Subcutaneous abdominal adipose tissue (tissue), 5 donors: ENCODE measurements around the gene PRELID1.
"Not testable (repeated sequence)": the region's sequence is repeated elsewhere in the genome, so short reads cannot be mapped to it uniquely, and the experiment has no call there.

Experiments used
- H3K27ac ChIP-seq: one replicate; pipeline ENCODE4 v1.7.0; 2013; ENCODE audit warnings: low read depth, mild to moderate bottlenecking, inconsistent platforms, low read length, moderate library complexity
- H3K27me3 ChIP-seq, 5 donors: one replicate each; pipeline ENCODE4 v1.7.0; 2013; ENCODE audit warnings: low read length in 5 of 5, inconsistent platforms in 1 of 5; ENCODE audit not compliant: control insufficient read depth in 5 of 5, insufficient read depth in 4 of 5
- H3K36me3 ChIP-seq, 5 donors: one replicate each; pipeline ENCODE4 v1.7.0; 2013; ENCODE audit warnings: low read length in 5 of 5; ENCODE audit not compliant: control insufficient read depth in 5 of 5, insufficient read depth in 5 of 5
- H3K4me1 ChIP-seq, 5 donors: one replicate each; pipeline ENCODE4 v1.7.0; 2013; ENCODE audit warnings: low read length in 5 of 5, mild to moderate bottlenecking in 3 of 5, moderate library complexity in 1 of 5; ENCODE audit not compliant: control insufficient read depth in 5 of 5, insufficient read depth in 5 of 5
- H3K4me3 ChIP-seq, 5 donors: one replicate each; pipeline ENCODE4 v1.7.0; 2013; ENCODE audit warnings: low read length in 5 of 5, low read depth in 1 of 5
- H3K9ac ChIP-seq, 5 donors: one replicate each; pipeline ENCODE4 v1.7.0; 2013; ENCODE audit warnings: low read length in 5 of 5, mild to moderate bottlenecking in 4 of 5, moderate library complexity in 3 of 5
- H3K9me3 ChIP-seq, 5 donors: one replicate each; pipeline ENCODE4 v1.7.0; 2013; ENCODE audit warnings: low read length in 5 of 5; ENCODE audit not compliant: control insufficient read depth in 5 of 5
- donor health status: healthy.
- donor health status: healthy.
- donor health status: healthy.
- donor health status: healthy.
- donor health status: healthy.

The PRELID1 gene

DNA sequence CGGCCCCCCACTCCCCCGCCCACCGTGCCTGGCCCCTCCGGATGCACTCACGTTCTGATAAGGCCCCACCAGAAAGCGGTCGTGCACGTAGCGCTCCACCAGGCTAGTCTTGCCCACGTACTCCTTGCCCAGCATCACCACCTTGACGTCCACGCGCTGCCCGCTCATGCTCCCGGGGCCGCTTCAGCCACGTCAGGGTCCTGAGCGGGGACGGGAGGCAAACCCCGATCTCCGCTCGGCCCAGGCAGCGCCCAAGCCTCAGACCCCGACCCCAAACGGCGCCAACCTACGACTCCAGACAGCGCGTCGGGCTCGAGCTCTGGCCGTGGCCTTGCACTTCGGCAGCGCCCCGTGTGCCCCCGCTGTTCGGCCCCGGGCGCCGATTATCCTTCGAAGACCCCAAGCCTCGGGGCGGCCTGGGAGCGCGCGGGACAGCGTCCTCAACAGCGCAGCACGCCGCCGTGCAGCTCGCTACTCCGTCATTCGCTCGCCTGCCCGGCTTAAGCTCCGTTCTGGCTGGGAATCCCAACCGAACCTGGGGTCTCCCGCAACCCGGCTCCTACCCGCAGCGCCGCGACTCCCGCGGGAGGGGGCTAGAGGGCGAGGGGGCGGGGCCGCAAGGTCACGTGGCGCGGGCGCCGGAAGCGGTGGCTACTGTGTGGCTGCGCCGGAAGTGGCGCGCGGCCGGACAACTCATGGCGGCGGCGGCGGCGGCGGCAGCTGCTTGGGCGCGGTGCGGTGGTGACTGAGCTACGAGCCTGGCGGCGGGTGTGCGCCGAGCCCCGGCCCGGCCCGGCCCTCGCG, at the start of gene PRELID1, which contains the start of gene RAB24:
PRELID1 (plus strand) TSS at position 679 of the 804 bp plus-strand sequence. CDS start 187 bp downstream, outside the sequence.
RAB24 (minus strand) TSS at position 599 of the 804 bp plus-strand sequence; CDS start at position 168, 431 bp downstream.
- Histone ChIP-seq H3K9me3 (no peaks in the 10 kb centered on the region), H3K27me3 (no peaks in the 10 kb centered on the region), H3K4me3 (peak within 1 kb of the TSS; percentile 67 to 99 (median 89)), H3K4me1 (peaks cover 12 to 86% (median 63%) of the 10 kb centered on the region in 5 donors), H3K36me3 (peaks cover 0 to 32% (median 27%) of the 10 kb centered on the region in 5 donors), H3K9ac (peak within 1 kb of the TSS; percentile 87 to 95 (median 91)), H3K27ac (peak within 1 kb of the TSS; percentile 90)

DNA sequence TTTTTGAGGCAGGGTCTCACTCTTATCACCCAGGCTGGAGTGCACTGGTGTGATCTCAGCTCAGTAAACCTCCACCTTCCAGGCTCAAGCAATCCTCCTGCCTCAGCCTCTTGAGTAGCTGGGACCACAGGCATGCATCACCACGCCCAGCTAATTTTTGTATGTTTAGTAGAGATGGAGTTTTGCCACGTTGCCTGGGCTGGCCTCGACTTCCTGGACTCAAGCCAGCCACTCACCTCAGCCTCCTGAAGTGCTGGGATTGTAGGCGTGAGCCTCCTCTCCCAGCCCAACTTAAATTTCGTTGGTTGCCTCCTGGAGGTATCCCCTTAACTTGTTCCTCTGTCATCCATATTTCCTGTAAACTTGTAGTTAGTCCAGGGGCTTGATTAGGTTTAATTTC, 47.3 kb upstream of the PRELID1 start:
- no peaks in the 10 kb centered on the region for H3K27me3 ChIP-seq
- no peak overlapping the region for H3K9ac ChIP-seq
- H3K27ac ChIP-seq = no peak overlapping the region
- H3K4me1 ChIP-seq = no peaks in the 10 kb centered on the region
- H3K4me3 ChIP-seq = no peak overlapping the region
- H3K9me3 ChIP-seq = no peaks in the 10 kb centered on the region
- H3K36me3 ChIP-seq = peaks cover 32 to 80% (median 71%) of the 10 kb centered on the region in 5 donors

- not testable (repeated sequence) for H3K9me3 ChIP-seq, H3K9ac ChIP-seq, H3K4me1 ChIP-seq, H3K27ac ChIP-seq, H3K27me3 ChIP-seq, H3K4me3 ChIP-seq
- H3K36me3 ChIP-seq = peaks cover 26 to 79% (median 63%) of the 10 kb centered on the region in 5 donors
These were observed 44.9 kb upstream of the PRELID1 start for GRCh38 chr5:177258711-177259110.

DNA sequence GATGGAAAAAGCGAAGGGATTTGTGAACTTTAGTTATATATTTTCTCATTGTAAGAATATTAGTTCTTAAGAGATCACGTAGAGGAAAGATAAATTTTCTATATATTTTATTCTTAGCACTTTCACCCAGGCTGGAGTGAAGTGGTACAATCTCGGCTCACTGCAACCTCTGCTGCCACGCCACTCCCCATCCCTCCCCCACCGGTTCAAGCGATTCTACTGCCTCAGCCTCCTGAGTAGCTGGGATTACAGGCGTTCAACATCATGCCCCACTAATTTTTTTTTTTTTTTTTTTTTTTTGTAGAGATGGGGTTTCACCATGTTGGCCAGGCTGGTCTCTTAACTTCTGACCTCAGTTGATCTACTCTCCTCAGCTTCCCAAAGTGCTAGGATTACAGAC, 42.6 kb upstream of the PRELID1 start:
- peaks cover 35 to 72% (median 52%) of the 10 kb centered on the region in 5 donors for H3K36me3 ChIP-seq
- no peak overlapping the region for H3K4me3 ChIP-seq
- no peaks in the 10 kb centered on the region for H3K27me3 ChIP-seq
- no peak overlapping the region for H3K9ac ChIP-seq
- no peak overlapping the region for H3K27ac ChIP-seq
- H3K4me1 ChIP-seq = no peaks in the 10 kb centered on the region
- H3K9me3 ChIP-seq = no peaks in the 10 kb centered on the region

DNA sequence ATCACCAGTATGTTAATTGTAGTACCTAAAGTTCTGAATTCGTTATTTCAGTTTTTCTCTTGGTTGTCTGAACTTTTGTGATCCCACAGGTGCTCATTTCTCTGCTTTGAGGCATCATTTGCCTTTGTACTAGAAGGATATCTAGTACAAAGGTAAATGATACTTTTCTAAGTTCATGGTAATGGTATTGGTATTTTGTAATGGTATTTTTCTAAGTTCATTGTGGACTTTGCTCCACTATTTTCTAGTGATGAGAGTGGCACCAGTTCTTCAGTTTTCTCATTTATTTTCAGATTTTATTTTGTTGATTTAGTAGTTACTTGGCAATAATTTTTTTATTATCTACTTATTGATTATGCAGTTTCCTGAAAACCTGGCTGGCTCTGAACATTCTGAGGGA, 42.1 kb upstream of the PRELID1 start:
- no peak overlapping the region for H3K4me3 ChIP-seq
- no peak overlapping the region for H3K27ac ChIP-seq
- H3K4me1 ChIP-seq = no peaks in the 10 kb centered on the region
- no peaks in the 10 kb centered on the region for H3K9me3 ChIP-seq
- no peak overlapping the region for H3K9ac ChIP-seq
- peaks cover 35 to 74% (median 53%) of the 10 kb centered on the region in 5 donors for H3K36me3 ChIP-seq
- H3K27me3 ChIP-seq = no peaks in the 10 kb centered on the region

DNA sequence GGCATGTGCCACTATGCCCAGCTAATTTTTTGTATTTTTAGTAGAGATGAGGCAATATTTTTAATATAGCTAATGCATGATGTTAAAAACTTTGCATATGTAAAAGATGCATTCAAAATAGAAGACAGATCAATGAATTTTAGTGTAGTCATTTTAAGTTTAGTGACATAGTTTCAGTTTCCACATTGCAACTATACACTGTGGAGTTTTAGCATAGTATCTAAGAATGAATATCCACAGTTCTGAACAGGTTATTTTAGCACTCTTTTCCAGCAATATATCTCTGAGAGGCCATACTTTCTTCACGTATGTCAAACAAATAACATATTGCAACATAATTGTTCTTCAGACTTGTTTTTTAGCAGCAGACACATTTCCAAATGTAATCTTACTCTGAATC, 39.4 kb upstream of the PRELID1 start:
- Histone ChIP-seq H3K27ac (no peak overlapping the region), H3K4me3 (no peak overlapping the region), H3K36me3 (peaks cover 40 to 80% (median 48%) of the 10 kb centered on the region in 5 donors), H3K27me3 (no peaks in the 10 kb centered on the region), H3K9ac (no peak overlapping the region), H3K9me3 (no peaks in the 10 kb centered on the region), H3K4me1 (peaks cover 0 to 15% (median 8%) of the 10 kb centered on the region in 5 donors)

DNA sequence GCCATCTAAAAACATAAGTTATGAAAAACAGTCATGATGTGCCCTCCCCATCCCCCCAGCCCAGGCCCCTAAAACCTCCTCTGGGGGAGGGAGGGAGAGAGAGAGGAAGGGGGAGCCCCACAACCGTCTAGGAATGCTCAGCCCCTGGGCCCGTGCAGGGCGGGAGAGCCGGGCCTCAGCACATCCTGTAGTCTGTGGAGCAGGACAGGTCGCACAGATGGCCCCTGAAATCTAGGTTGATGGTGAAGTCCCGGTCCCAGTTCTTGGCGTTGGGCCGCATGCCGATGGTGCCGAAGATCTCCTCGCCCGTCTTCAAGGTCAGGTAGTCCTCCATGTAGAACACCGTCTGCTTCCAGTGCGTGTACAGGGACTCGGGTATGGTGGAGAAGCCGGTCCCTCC, 38.2 kb upstream of the PRELID1 start:
- Histone ChIP-seq H3K4me1 (peaks cover 0 to 19% (median 8%) of the 10 kb centered on the region in 5 donors), H3K36me3 (peaks cover 43 to 80% (median 51%) of the 10 kb centered on the region in 5 donors), H3K27ac (no peak overlapping the region), H3K9ac (no peak overlapping the region), H3K4me3 (no peak overlapping the region), H3K27me3 (no peaks in the 10 kb centered on the region), H3K9me3 (no peaks in the 10 kb centered on the region)

DNA sequence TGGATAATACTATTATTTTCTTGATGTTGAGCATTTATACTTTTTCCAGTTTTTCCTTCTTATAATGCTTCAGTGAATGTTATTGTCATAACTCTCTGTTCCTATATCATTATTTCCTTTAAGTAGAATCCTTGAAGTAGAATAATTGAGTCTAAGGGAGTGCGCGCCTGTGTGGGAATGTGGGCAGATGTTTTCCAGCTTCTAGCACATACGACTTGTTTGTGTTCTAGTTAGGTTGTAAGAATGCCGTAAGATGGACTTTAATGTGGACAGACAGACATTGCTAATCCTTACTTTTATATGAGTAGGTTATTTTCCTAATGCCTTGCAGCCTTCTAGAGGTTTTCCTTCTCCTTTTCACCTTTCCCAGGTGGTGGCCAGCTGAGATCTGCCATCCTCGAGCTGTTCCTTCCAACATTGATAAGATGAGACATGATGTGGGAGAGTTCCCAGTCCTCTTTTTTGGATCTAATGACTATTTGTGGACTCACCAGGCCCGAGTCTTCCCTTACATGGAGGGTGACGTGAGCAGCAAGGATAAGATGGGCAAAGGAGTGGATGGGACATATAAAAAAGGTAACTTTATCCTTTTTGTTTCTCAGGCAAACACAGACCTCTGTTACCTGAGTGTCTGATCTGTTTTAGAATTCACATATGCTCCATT, 34.2 kb upstream of the PRELID1 start:
- Histone ChIP-seq H3K27me3 (no peaks in the 10 kb centered on the region), H3K4me3 (no peak overlapping the region), H3K27ac (no peak overlapping the region), H3K9ac (no peak overlapping the region), H3K4me1 (peaks cover 0 to 19% (median 8%) of the 10 kb centered on the region in 5 donors), H3K9me3 (no peaks in the 10 kb centered on the region), H3K36me3 (peaks cover 39 to 82% (median 53%) of the 10 kb centered on the region in 5 donors)

DNA sequence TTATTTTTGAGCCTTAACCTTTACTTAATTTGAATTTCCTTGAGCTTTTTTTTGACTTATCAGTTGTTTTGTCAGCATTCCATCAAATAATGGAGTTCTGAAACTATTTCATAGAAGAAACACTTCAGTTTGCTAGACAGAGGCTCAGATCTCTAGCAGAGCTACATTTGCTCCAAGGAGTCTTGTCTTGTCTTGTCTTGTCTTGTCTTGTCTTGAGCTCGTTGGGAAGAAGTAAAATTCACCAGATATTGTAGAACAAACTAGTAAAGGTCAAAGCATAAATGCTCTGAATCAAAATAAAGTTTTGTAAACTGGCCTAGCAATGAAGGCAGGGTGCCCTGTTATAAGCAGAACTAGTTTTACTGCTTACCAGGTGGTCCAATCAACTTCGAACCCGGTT, 33.6 kb upstream of the PRELID1 start:
- Histone ChIP-seq H3K4me3 (no peak overlapping the region), H3K27me3 (no peaks in the 10 kb centered on the region), H3K9me3 (no peaks in the 10 kb centered on the region), H3K36me3 (peaks cover 35 to 83% (median 59%) of the 10 kb centered on the region in 5 donors), H3K9ac (no peak overlapping the region), H3K4me1 (peaks cover 0 to 19% (median 8%) of the 10 kb centered on the region in 5 donors), H3K27ac (no peak overlapping the region)

- Histone ChIP-seq H3K4me3 (no peak overlapping the region), H3K9ac (no peak overlapping the region), H3K36me3 (peaks cover 34 to 84% (median 60%) of the 10 kb centered on the region in 5 donors), H3K27ac (no peak overlapping the region), H3K27me3 (no peaks in the 10 kb centered on the region), H3K9me3 (no peaks in the 10 kb centered on the region), H3K4me1 (peaks cover 0 to 19% (median 8%) of the 10 kb centered on the region in 5 donors)
These were observed 32.9 kb upstream of the PRELID1 start for GRCh38 chr5:177270653-177271052.
